K562 (cell line): ENCODE results near the gene BLOC1S4.

ENCODE experiments used
- BACH1 ChIP-seq: fragments of 200-800 bp; sonication (Bioruptor generic); IDR thresholded peaks from 2 replicates; pipeline ENCODE4 v1.6.1; 2016; ENCODE audit warnings: missing genetic modification characterization, missing compliant biosample characterization
- CTCF ChIP-seq, 3 experiments: IDR thresholded peaks in 2 of 3; conservative IDR thresholded peaks in 1 of 3; 2 replicates each; pipeline ENCODE4 v1.5.1; 2011 to 2012; ENCODE audit warnings: low read length in 3 of 3, mild to moderate bottlenecking in 3 of 3, control low read depth in 2 of 3, improper control_type of control experiment in 1 of 3, inconsistent platforms in 1 of 3, low read depth in 1 of 3, mixed read lengths in 1 of 3, moderate library complexity in 1 of 3; ENCODE audit not compliant: insufficient read depth in 2 of 3
- EGR1 ChIP-seq: fragments of 450-650 bp; conservative IDR thresholded peaks from 2 replicates; pipeline ENCODE4 v1.6.1; 2017; ENCODE audit warnings: mild to moderate bottlenecking
- ELK1 ChIP-seq: sonication (generic); formaldehyde crosslinking; IDR thresholded peaks from 2 replicates; pipeline ENCODE4 v1.8.1; 2022; ENCODE audit warnings: missing genetic modification reagents
- FOS ChIP-seq: IDR thresholded peaks from 3 replicates; pipeline ENCODE4 v1.6.1; 2011; ENCODE audit not compliant: insufficient read length; ENCODE audit errors: extremely low read depth
- RAD21 ChIP-seq, 2 experiments: fragments of 250-450 bp in 1 of 2; fragments of 450-650 bp in 1 of 2; sonication (Bioruptor Pico) in 1 of 2; formaldehyde crosslinking in 1 of 2; IDR thresholded peaks in 1 of 2; conservative IDR thresholded peaks in 1 of 2; 2 replicates each; pipeline versions ENCODE4 v1.4.0 to v1.8.0; 2020 to 2022; ENCODE audit warnings: mild to moderate bottlenecking in 2 of 2, moderate library complexity in 1 of 2
- SMAD1 ChIP-seq: fragments of 150-350 bp; IDR thresholded peaks from 2 replicates; pipeline ENCODE4 v1.6.1; 2014; ENCODE audit warnings: low read length, low read depth; ENCODE audit not compliant: partially characterized antibody
- SMARCC2 ChIP-seq: fragments of 450-650 bp; IDR thresholded peaks from 2 replicates; pipeline ENCODE4 v1.6.1; 2017; ENCODE audit warnings: antibody characterized with exemption, moderate library complexity, mild to moderate bottlenecking, low read depth
- ZBTB43 ChIP-seq: sonication (generic); formaldehyde crosslinking; IDR thresholded peaks from 2 replicates; pipeline ENCODE4 v1.8.0; 2023; ENCODE audit warnings: mild to moderate bottlenecking, missing genetic modification reagents
- ZFX ChIP-seq: sonication (generic); formaldehyde crosslinking; IDR thresholded peaks from 2 replicates; pipeline ENCODE4 v1.8.0; 2022; ENCODE audit warnings: mild to moderate bottlenecking, missing genetic modification reagents, moderate library complexity
- ZNF384 ChIP-seq: IDR thresholded peaks from 2 replicates; pipeline ENCODE4 v1.6.1; 2012; ENCODE audit warnings: low read depth, low read length, improper control_type of control experiment

- TF ChIP-seq RAD21 (CRISPR knock-in tag; conservative IDR thresholded peaks at IDR 0.05 in 1 of 2, IDR thresholded peaks at IDR 0.05 in 1 of 2) (no peak), SMAD1 (no peak), BACH1 (no peak), ZBTB43 (CRISPR knock-in tag) (no peak), CTCF (IDR thresholded peaks at IDR 0.05 in 2 of 3, conservative IDR thresholded peaks at IDR 0.05 in 1 of 3; ENCODE audit: insufficient read depth in 2 of 3, low read depth in 1 of 3, low read length in 3 of 3) (no peak), ELK1 (no peak), EGR1 (no peak), ZNF384 (no peak), ZFX (CRISPR knock-in tag) (no peak), FOS (no peak), SMARCC2 (no peak)
These were observed 49.7 kb downstream of the BLOC1S4 start for GRCh38 chr4:6765703-6766102.
